Activated CD4-positive, alpha-beta T cell treated with anti-CD3 and anti-CD28 coated beads for 36 hours (primary cell): ENCODE measurements around the gene CACNG3. TPM values are rescaled to one million over a fixed set of nuclear protein-coding genes. Genes with fewer than 3 reads are reported as not detected.

Experiments
- ATAC-seq: fragments of 200-7000 bp; cut with Tn5 transposase; one replicate; pipeline ENCODE4 v1.10.0; 2021; ENCODE audit warnings: mild to moderate bottlenecking, moderate library complexity
- CTCF ChIA-PET: fragments of 350-600 bp; sonication (Branson Sonifier 250); formaldehyde crosslinking; loops from one replicate; lab custom pipeline; 2021; ENCODE audit warnings: antibody characterized with exemption; lab: Charles Lee
- POLR2A ChIA-PET: fragments of 350-600 bp; sonication (Branson Sonifier 250); formaldehyde crosslinking; loops from one replicate; lab custom pipeline; 2021; ENCODE audit warnings: antibody characterized with exemption, inconsistent platforms; lab: Charles Lee
- DNase-seq: peaks from one replicate; pipeline ENCODE4 v3.0.0-alpha.2; 2020
- H3K27ac Mint-ChIP-seq: one replicate; pipeline ENCODE4 v1.8.0; 2021; ENCODE audit warnings: mixed read lengths
- H3K27me3 Mint-ChIP-seq: one replicate; pipeline ENCODE4 v1.8.0; 2021; ENCODE audit warnings: mixed read lengths
- H3K36me3 Mint-ChIP-seq: one replicate; pipeline ENCODE4 v1.8.0; 2021; ENCODE audit warnings: low read depth, mixed read lengths
- H3K4me1 Mint-ChIP-seq: one replicate; pipeline ENCODE4 v1.8.0; 2021; ENCODE audit warnings: mixed read lengths
- H3K4me3 Mint-ChIP-seq: one replicate; pipeline ENCODE4 v1.8.0; 2021; ENCODE audit warnings: mild to moderate bottlenecking, moderate library complexity, mixed read lengths
- H3K9me3 Mint-ChIP-seq: one replicate; pipeline ENCODE4 v1.8.0; 2021; ENCODE audit warnings: low read depth, mixed read lengths
- intact Hi-C, 2 experiments: fragments of 100-400 bp; cut with DNase I in 1 of 2; cut with micrococcal nuclease in 1 of 2; formaldehyde crosslinking; loops; one replicate each; pipeline versions ENCODE4 v1.14.2 to v1.15.1; 2022 to 2024; cut with DNase I, micrococcal nuclease
- total RNA-seq, 2 experiments: library from RNA; stranded (reverse); gene quantifications; one replicate each; pipeline ENCODE4 v1.2.3, GENCODE V29; 2021

Gene CACNG3
- total RNA-seq, 2 experiments from 2014 or later: not detected

GRCh38 chr16:24357511-24357910 lies 101.4 kb downstream of the CACNG3 start:
- intact Hi-C loops: no loop called here
- Mint-ChIP-seq H3K27me3 (peaks cover 11% of the 10 kb centered on the region), H3K4me1 (no peaks in the 10 kb centered on the region), H3K4me3 (no peak overlapping the region), H3K27ac (no peak overlapping the region), H3K36me3 (no peaks in the 10 kb centered on the region), H3K9me3 (no peaks in the 10 kb centered on the region)
- CTCF ChIA-PET: no interaction called here
- ATAC-seq (no peak), DNase-seq (no peak)
- POLR2A ChIA-PET: no interaction called here

GRCh38 chr16:24358117-24358516 lies 102.0 kb downstream of the CACNG3 start:
- Mint-ChIP-seq H3K4me3 (no peak overlapping the region), H3K27me3 (peaks cover 13% of the 10 kb centered on the region), H3K4me1 (no peaks in the 10 kb centered on the region), H3K27ac (no peak overlapping the region), H3K36me3 (no peaks in the 10 kb centered on the region), H3K9me3 (no peaks in the 10 kb centered on the region)
- ChIA-PET CTCF (interaction anchor here (0.7 kb wide), 1 partner anchor 14 kb away, joined by 3 read pairs; no protein-coding TSS in a partner anchor), POLR2A (no interaction called here)
- intact Hi-C loops: no loop called here
- no peak for DNase-seq
- no peak for ATAC-seq

GRCh38 chr16:24359490-24359889 lies 103.4 kb downstream of the CACNG3 start:
- Mint-ChIP-seq H3K27me3 (peaks cover 19% of the 10 kb centered on the region), H3K4me1 (no peaks in the 10 kb centered on the region), H3K36me3 (no peaks in the 10 kb centered on the region), H3K27ac (no peak overlapping the region), H3K4me3 (no peak overlapping the region), H3K9me3 (no peaks in the 10 kb centered on the region)
- ChIA-PET POLR2A (no interaction called here), CTCF (no interaction called here)
- intact Hi-C loops: no loop called here
- DNase-seq: no peak
- no peak for ATAC-seq

GRCh38 chr16:24360936-24361335 lies 104.8 kb downstream of the CACNG3 start:
- Mint-ChIP-seq H3K4me1 (no peaks in the 10 kb centered on the region), H3K9me3 (no peaks in the 10 kb centered on the region), H3K36me3 (no peaks in the 10 kb centered on the region), H3K27ac (no peak overlapping the region), H3K4me3 (no peak overlapping the region), H3K27me3 (peaks cover 14% of the 10 kb centered on the region)
- POLR2A ChIA-PET: no interaction called here
- no peak for DNase-seq
- ATAC-seq: no peak
- CTCF ChIA-PET: no interaction called here
- intact Hi-C loops: no loop called here

- no peak for DNase-seq
- ChIA-PET CTCF (no interaction called here), POLR2A (no interaction called here)
- intact Hi-C loops: no loop called here
- H3K9me3 Mint-ChIP-seq: no peaks in the 10 kb centered on the region
- H3K36me3 Mint-ChIP-seq: no peaks in the 10 kb centered on the region
- no peak overlapping the region for H3K27ac Mint-ChIP-seq
- ATAC-seq: no peak
- no peaks in the 10 kb centered on the region for H3K4me1 Mint-ChIP-seq
- no peak overlapping the region for H3K4me3 Mint-ChIP-seq
- peaks cover 28% of the 10 kb centered on the region for H3K27me3 Mint-ChIP-seq
Measured at GRCh38 chr16:24364596-24364995, 108.5 kb downstream of the CACNG3 start.

GRCh38 chr16:24367186-24367710 lies 111.1 kb downstream of the CACNG3 start:
- Mint-ChIP-seq H3K36me3 (no peaks in the 10 kb centered on the region), H3K4me1 (no peaks in the 10 kb centered on the region), H3K9me3 (peaks cover 7% of the 10 kb centered on the region), H3K27ac (no peak overlapping the region), H3K4me3 (no peak overlapping the region), H3K27me3 (peaks cover 21% of the 10 kb centered on the region)
- intact Hi-C loops: no loop called here
- CTCF ChIA-PET: no interaction called here
- DNase-seq: no peak
- no peak for ATAC-seq
- POLR2A ChIA-PET: no interaction called here

- H3K9me3 Mint-ChIP-seq: peaks cover 10% of the 10 kb centered on the region
- no peaks in the 10 kb centered on the region for H3K36me3 Mint-ChIP-seq
- H3K4me3 Mint-ChIP-seq: no peak overlapping the region
- DNase-seq (no peak), ATAC-seq (no peak)
- H3K4me1 Mint-ChIP-seq: no peaks in the 10 kb centered on the region
- H3K27ac Mint-ChIP-seq: no peak overlapping the region
- peaks cover 5% of the 10 kb centered on the region for H3K27me3 Mint-ChIP-seq
- intact Hi-C loops: no loop called here
- CTCF ChIA-PET: interaction anchor here (1.0 to 1.3 kb wide), 3 partner anchors 10 to 131 kb away, joined by 3 to 4 read pairs (median 3); no protein-coding TSS in a partner anchor
- POLR2A ChIA-PET: no interaction called here
Measured at GRCh38 chr16:24372824-24373223, 116.7 kb downstream of the CACNG3 start.

- ChIA-PET POLR2A (no interaction called here), CTCF (no interaction called here)
- Mint-ChIP-seq H3K4me3 (no peak overlapping the region), H3K4me1 (no peaks in the 10 kb centered on the region), H3K9me3 (peaks cover 21% of the 10 kb centered on the region), H3K27ac (no peak overlapping the region), H3K36me3 (no peaks in the 10 kb centered on the region), H3K27me3 (no peaks in the 10 kb centered on the region)
- DNase-seq (no peak), ATAC-seq (no peak)
- intact Hi-C loops: no loop called here
Measured at GRCh38 chr16:24378999-24379398, 122.9 kb downstream of the CACNG3 start.

- no peak for ATAC-seq
- H3K27ac Mint-ChIP-seq: no peak overlapping the region
- no peak for DNase-seq
- intact Hi-C loops: no loop called here
- POLR2A ChIA-PET: no interaction called here
- no peak overlapping the region for H3K4me3 Mint-ChIP-seq
- no peaks in the 10 kb centered on the region for H3K4me1 Mint-ChIP-seq
- no peaks in the 10 kb centered on the region for H3K36me3 Mint-ChIP-seq
- CTCF ChIA-PET: no interaction called here
- peaks cover 21% of the 10 kb centered on the region for H3K9me3 Mint-ChIP-seq
- peaks cover 4% of the 10 kb centered on the region for H3K27me3 Mint-ChIP-seq
Measured at GRCh38 chr16:24381470-24382118, 125.5 kb downstream of the CACNG3 start.

- H3K27ac Mint-ChIP-seq: no peak overlapping the region
- ATAC-seq (no peak), DNase-seq (no peak)
- no peak overlapping the region for H3K4me3 Mint-ChIP-seq
- intact Hi-C loops: no loop called here
- ChIA-PET CTCF (interaction anchor here (0.6 to 2.1 kb wide), 2 partner anchors 15 to 122 kb away, joined by 4 read pairs; no protein-coding TSS in a partner anchor), POLR2A (no interaction called here)
- H3K27me3 Mint-ChIP-seq: peaks cover 4% of the 10 kb centered on the region
- H3K4me1 Mint-ChIP-seq: no peaks in the 10 kb centered on the region
- H3K9me3 Mint-ChIP-seq: peaks cover 18% of the 10 kb centered on the region
- H3K36me3 Mint-ChIP-seq: no peaks in the 10 kb centered on the region
Measured at GRCh38 chr16:24382762-24383407, 126.8 kb downstream of the CACNG3 start.

- H3K4me1 Mint-ChIP-seq: no peaks in the 10 kb centered on the region
- ChIA-PET CTCF (no interaction called here), POLR2A (interaction anchor here (0.6 kb wide), 1 partner anchor 205 kb away, joined by 10 read pairs; no protein-coding TSS in a partner anchor)
- H3K36me3 Mint-ChIP-seq: no peaks in the 10 kb centered on the region
- ATAC-seq: no peak
- H3K27me3 Mint-ChIP-seq: peaks cover 21% of the 10 kb centered on the region
- no peak overlapping the region for H3K4me3 Mint-ChIP-seq
- intact Hi-C loops: no loop called here
- H3K9me3 Mint-ChIP-seq: no peaks in the 10 kb centered on the region
- no peak for DNase-seq
- H3K27ac Mint-ChIP-seq: no peak overlapping the region
Measured at GRCh38 chr16:24394341-24394740, 138.2 kb downstream of the CACNG3 start.
